Measurements from ENCODE around the gene MRAP.

Gene MRAP

GRCh38 chr21:32320059-32320458, 21.4 kb downstream of the MRAP start:
- TF ChIP-seq GABPA (IDR thresholded peaks at IDR 0.05; ENCODE audit: low read depth) (no peak), SPI1 (IDR thresholded peaks at IDR 0.05; ENCODE audit: borderline replicate concordance, low read depth) (no peak)
- H3K4me3 ChIP-seq (replicated peaks; ENCODE audit: insufficient read depth, low read length) = no peak overlapping the region

GRCh38 chr21:32320726-32321125, 22.1 kb downstream of the MRAP start:
- Histone ChIP-seq H3K27ac (replicated peaks) (no peak overlapping the region), H3K4me3 (replicated peaks; ENCODE audit: insufficient read depth, low read length) (no peak overlapping the region), H3K27me3 (ENCODE audit: insufficient read depth, poor library complexity, severe bottlenecking) (no peaks in the 10 kb centered on the region)
- DNase-seq (ENCODE audit: low read depth in 1 of 2, low spot score in 1 of 2) = no peak
- no peak for TF ChIP-seq POLR2AphosphoS5 (IDR thresholded peaks at IDR 0.05; ENCODE audit: low read depth)
- no peak for TF ChIP-seq REST (IDR thresholded peaks at IDR 0.05; ENCODE audit: insufficient replicate concordance, low read depth)
- no peak for TF ChIP-seq SPI1 (IDR thresholded peaks at IDR 0.05; ENCODE audit: borderline replicate concordance, low read depth)
- no peak for TF ChIP-seq CTCF (IDR thresholded peaks at IDR 0.05; ENCODE audit: insufficient read depth, low read length)
- no peak for TF ChIP-seq GABPA (IDR thresholded peaks at IDR 0.05; ENCODE audit: low read depth)

More at GRCh38 chr21:32320059-32320458, 21.4 kb downstream of the MRAP start:
- H3K27me3 ChIP-seq (ENCODE audit: insufficient read depth, poor library complexity, severe bottlenecking) = no peaks in the 10 kb centered on the region
- no peak overlapping the region for H3K27ac ChIP-seq (replicated peaks)
- DNase-seq (ENCODE audit: low read depth in 1 of 2, low spot score in 1 of 2) = no peak

GRCh38 chr21:32321480-32321879, 22.8 kb downstream of the MRAP start:
- no peak overlapping the region for H3K4me3 ChIP-seq (replicated peaks; ENCODE audit: insufficient read depth, low read length)
- H3K27ac ChIP-seq (replicated peaks) = no peak overlapping the region
- H3K27me3 ChIP-seq (ENCODE audit: insufficient read depth, poor library complexity, severe bottlenecking) = no peaks in the 10 kb centered on the region
- no peak for TF ChIP-seq GABPA (IDR thresholded peaks at IDR 0.05; ENCODE audit: low read depth)
- no peak for TF ChIP-seq SPI1 (IDR thresholded peaks at IDR 0.05; ENCODE audit: borderline replicate concordance, low read depth)
- TF ChIP-seq POLR2AphosphoS5 (IDR thresholded peaks at IDR 0.05; ENCODE audit: low read depth) = no peak
- no peak for TF ChIP-seq CTCF (IDR thresholded peaks at IDR 0.05; ENCODE audit: insufficient read depth, low read length)
- TF ChIP-seq REST (IDR thresholded peaks at IDR 0.05; ENCODE audit: insufficient replicate concordance, low read depth) = no peak
- no peak for DNase-seq (ENCODE audit: low read depth in 1 of 2, low spot score in 1 of 2)

- TF ChIP-seq GABPA (IDR thresholded peaks at IDR 0.05; ENCODE audit: low read depth) = no peak
- no peak for TF ChIP-seq REST (IDR thresholded peaks at IDR 0.05; ENCODE audit: insufficient replicate concordance, low read depth)
- TF ChIP-seq CTCF (IDR thresholded peaks at IDR 0.05; ENCODE audit: insufficient read depth, low read length) = no peak
- no peak for TF ChIP-seq SPI1 (IDR thresholded peaks at IDR 0.05; ENCODE audit: borderline replicate concordance, low read depth)
- TF ChIP-seq POLR2AphosphoS5 (IDR thresholded peaks at IDR 0.05; ENCODE audit: low read depth) = no peak
- no peak for DNase-seq (ENCODE audit: low read depth in 1 of 2, low spot score in 1 of 2)
- H3K27ac ChIP-seq (replicated peaks) = no peak overlapping the region
Observed at GRCh38 chr21:32322103-32322502, 23.4 kb downstream of the MRAP start.

More at GRCh38 chr21:32322103-32322502, 23.4 kb downstream of the MRAP start:
- Histone ChIP-seq H3K27me3 (ENCODE audit: insufficient read depth, poor library complexity, severe bottlenecking) (no peaks in the 10 kb centered on the region), H3K4me3 (replicated peaks; ENCODE audit: insufficient read depth, low read length) (no peak overlapping the region)

Data from HL-60 (cell line).